GM21447 (cell line): ENCODE data around the gene TSPYL4.

Experiments used
- ATAC-seq: cut with Tn5 transposase; IDR thresholded peaks from one replicate; pipeline ENCODE4 v1.9.1; 2021; ENCODE audit not compliant: unreplicated experiment

TSPYL4 gene

DNA sequence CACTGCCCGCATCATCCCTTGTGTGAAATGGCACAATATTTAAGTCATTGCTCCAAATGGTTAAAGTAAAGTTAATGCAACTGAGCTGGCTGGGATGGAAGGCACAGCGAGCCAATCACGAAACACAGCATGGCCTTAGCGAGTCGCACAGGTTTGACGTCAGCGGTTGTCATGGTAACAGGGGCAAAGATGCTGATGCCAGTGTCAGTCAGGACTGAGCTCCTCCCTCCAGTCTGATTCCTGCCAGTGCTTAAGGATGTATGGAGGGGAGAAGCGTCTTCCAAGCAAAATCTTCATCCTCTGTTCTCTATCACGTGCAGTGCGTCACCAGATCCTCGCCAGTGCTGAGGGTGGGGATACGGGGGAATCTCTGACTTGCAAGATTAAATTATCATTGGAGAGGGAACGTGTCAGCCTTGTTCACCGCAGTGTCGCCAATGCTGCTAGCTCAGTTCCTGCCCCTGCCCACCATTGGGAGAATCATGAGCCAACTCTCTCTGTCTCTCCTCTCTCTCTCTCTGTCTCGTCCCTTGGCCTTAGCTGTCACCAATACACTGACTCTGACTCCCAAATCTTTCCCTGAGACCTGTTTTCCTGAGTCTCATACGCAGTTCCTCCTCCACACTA lies 24.5 kb downstream of the TSPYL4 start:
- ATAC-seq: no peak

DNA sequence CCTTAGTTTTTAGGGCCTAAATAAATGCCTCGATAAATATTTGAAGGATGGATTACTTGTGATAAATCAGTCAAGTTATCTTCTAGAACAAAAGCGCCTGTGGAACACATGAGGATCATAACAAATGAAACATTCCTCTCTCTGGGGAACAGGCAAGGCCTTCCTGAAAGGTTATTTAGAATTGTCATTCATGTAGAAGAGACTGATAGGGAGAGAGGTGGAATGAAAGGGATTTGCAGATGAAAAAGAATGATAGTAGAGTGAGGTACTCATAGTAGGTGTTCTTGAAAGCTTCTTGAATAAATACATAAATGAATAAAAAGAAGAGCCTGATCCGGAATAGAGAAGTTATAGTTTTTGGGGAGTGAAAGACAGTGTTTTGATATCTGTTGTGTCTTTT lies 30.5 kb downstream of the TSPYL4 start:
- ATAC-seq: no peak

DNA sequence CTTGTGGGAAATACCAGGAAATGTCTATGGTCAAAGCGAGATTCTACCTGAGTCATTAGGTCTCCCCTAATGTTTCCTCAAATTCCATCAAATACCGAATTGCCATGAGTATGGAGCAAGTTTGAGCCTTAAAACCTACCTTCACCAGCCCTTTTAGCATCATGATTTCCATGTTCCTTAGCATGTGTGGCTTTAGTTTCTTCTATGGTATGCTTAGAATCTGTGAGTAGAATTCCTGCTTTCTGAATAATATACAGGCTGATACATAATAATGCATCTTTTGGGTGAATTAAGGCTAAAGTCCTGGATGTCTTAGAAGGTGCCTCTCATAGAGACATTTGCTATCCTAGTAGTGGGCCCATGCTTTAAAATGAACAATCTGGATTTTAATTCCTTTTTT lies 32.0 kb downstream of the TSPYL4 start:
- no peak for ATAC-seq

DNA sequence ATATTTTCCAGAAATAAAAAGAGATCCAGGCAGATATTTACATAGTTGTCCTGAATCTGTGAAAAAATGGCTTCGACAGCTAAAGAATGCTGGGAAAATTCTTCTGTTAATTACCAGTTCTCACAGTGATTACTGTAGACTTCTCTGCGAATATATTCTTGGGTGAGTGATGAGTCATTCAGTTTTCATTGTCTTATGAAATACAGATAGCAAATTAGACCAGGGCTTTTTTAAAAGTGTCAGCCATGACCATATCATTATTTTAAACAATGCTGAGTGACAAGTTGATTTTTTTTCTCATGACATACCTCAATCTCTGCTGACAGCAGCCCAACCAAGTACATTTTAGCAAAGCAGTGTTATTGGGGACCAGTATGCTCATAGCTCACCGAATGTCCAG lies 32.8 kb downstream of the TSPYL4 start:
- no peak for ATAC-seq

DNA sequence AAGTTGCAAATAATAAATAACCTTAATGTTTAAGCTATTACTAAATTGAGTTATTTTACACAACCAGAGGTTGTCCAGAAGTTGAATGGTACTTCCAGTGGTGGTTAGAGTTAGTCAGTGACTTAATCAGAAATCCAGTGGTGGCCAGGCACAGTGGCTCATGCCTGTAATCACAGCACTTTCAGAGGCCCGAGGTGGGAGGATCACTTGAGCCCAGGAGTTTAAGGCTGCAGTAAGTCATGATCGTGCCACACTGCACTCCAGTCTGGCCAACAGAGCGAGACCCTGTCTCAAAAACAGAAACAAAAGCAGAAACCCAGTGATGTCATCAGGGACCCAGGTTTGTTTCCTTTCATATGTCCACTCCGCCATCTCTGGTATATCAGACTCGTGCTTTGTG lies 35.0 kb downstream of the TSPYL4 start:
- no peak for ATAC-seq

DNA sequence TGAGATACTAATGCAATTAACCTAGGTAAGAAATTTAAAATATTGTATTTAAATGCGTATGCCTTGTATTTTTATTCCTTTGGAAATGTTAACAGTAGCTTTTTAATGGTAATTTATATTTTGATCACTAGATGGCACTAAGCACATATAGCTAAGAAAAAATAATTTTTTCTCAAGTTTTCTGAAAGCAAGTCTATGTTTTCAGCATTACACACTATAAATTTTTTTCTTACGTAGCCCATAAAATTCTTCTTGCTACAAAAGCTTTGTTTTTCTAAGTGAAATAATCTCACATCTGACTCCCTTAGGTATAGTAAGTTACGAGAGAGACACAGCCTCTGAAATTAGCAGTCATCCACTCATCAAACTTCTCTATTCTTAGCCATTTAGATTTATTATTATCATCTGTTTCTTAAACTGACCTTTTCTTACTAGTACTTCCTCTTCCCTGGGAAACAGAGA lies 35.7 kb downstream of the TSPYL4 start:
- no peak for ATAC-seq

DNA sequence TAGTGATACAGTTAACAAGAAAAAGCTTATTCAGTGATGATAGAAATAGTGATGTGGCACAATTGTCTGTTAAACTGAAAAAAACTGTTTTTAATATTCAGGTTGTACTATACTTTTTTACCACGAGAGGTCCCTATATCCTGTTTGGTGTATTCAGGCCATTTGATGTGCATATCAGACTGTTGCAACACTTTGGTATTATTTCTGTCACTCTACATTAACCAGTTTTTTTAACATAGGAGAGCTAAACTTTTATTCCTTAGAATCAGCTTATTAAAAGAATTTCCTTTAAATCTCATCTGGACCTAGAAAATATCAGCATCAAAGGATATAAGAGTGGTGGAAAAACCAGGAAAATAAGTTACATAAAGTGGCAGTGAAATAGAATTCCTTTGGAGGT lies 36.8 kb downstream of the TSPYL4 start:
- ATAC-seq: peak; percentile 66

DNA sequence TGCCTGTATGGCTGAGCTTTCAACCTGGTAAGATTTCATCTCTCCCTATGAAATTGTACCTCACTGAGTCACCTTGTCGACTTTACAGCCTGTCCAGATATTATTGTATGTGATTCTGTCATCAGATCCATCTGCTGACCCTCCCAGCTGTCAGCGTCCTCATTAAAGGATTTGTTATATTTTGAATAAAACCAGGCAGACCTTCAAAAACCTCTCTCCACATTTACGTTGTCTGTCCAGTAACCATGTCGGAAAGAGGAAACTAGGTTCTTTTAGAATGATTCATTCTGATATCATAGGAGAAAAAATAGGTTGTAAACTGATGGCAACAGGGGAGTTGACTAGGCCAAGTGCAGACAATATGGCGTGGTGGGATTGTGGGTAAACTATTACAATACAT lies 38.5 kb downstream of the TSPYL4 start:
- ATAC-seq: no peak

DNA sequence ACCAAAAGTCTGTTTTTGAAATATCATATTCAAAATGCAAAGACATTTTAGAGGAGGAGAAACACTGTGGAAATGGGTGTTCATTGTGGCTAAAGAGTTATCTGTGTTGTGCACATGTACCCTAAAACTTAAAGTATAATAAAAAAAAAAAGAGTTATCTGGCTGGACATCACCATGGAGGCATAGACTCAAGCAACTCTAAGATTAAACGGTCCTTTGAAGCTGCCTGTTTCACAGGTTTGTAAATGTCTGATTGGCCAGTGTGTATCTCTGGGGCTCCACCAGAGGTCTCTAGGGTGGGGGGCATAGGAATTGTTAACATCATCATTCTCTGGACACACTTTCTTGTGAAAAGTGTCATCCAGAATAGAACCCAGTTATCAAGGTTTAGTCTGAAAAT lies 39.2 kb downstream of the TSPYL4 start:
- no peak for ATAC-seq

DNA sequence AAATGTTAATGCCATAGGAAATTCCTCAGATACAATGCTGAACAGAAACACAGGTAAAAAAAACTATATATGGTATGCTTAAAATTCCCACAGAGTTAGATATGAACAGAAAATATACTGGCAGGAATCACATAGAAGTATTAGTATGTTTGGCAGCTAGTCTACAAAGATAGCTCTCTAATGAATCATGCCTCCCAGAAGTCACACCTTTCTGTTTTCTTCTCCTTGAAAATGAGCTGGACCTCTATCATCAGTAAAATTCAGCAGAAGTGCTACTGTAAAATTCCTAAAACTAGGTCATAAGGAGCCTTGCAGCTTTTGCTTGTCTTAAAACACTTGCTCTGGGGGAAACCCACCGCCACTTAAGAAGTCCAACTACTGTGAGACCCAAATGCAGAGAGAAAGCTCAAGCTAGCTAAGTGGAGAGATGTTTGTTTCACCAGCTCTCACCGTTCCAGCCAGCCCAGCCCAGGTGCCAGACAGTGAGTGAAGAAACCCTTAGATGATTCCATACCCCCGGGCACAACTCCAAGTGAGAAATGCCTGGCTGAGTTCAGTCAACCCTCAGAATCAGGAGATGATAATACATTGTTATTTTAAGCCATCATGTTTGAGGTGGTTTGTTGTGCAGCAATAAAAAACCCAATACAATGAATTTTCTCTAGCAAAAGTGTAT lies 43.0 kb downstream of the TSPYL4 start:
- no peak for ATAC-seq

DNA sequence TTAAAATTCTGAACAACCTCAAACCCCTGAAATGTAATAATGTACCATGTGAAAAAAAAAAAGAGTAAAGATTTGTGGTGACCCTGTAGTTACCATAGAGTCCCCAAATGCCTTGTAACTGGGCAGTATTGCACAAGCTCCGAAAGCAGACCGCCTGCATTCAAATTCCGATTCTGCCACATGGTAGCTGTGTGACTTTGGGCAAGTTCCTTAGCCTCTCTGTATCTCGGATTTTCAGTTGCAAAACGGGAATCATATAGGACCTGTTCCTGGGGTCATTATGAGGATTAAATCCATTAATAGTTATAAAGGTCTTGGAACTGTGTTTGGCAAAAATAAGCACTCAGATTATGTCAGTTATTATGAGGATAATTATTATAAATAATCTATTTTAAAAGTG lies 43.6 kb downstream of the TSPYL4 start:
- ATAC-seq: no peak

DNA sequence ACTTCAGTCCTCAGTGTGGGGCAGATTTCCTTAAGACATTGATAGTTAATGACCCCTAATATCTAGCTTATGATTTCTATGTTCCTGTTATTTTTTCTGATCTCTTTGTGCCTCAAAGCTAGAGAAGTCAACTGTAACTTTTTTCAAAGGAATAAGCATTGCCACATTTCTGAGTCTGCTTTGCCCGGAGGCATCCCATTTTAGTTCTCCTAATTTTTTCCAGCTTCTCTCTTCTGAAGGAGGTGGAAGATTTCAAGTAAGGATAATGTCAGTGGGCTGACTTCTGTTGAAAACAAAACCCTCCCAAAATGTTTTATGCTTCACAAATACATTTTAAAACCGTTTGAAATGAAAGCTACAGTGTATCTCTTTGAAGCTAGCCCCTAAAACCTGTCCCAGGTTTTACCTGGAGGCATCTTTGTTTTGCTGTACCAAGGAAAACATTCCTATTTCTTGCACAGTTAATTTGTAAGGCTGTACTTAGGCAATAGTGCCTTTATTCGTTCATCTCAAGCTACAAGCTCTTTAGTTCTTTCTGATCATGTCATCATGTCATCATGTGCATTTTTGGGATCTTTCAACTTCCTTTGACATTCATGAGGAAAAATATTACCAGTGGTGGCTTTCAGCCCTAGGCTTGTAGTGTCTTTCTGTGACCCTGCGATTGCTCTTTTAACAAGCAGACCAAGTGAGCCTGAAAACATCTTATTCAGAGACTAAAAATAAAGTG lies 45.7 kb downstream of the TSPYL4 start:
- ATAC-seq: no peak

DNA sequence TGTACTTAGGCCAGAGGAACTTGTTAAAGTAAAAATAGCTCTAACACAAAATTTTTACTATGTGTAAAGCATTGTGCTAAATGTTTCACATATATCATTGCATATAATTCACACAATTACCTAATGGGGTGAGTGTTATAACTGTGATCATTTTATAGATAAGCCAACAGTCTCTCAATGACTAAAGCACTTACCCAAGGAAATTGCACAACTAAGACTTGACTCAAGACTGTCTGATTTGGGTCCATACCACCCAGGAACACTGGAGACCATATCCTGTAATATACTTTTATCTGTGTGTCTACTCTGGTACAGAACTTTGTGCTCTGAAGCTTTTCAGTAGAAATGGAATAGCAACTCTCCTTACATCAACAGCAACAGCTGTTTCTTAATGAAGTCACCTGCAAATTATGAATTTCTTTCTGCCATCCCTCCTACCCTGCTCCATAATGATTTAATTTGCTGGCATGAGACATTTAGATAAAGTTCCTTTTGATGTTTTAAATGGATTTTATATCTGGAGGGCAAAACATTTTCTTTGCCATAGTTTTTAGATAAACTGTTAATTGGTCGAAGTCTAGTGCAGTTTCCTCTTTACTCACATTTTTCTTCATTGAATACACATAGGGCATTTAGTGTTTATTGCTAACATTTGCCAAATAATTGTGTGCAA lies 47.5 kb downstream of the TSPYL4 start:
- ATAC-seq: no peak

DNA sequence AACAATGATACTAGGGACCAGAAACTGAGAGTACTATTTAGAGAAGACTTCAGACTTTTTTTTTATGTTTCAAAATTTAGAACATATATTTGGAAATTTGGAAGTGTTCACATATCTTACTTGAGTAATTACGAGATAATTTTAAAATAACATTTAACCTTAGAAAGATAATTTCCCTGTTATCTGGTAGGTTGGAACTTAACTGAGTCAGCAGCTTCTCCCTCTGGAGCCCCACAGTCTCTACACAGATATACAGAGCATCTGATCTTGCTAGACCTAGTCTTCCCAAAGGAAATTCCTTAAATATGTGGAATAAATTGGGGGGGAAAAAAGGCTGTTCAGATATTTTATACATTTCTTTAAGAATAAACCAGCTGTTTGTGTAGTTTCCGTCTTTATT lies 48.6 kb downstream of the TSPYL4 start:
- ATAC-seq: no peak

DNA sequence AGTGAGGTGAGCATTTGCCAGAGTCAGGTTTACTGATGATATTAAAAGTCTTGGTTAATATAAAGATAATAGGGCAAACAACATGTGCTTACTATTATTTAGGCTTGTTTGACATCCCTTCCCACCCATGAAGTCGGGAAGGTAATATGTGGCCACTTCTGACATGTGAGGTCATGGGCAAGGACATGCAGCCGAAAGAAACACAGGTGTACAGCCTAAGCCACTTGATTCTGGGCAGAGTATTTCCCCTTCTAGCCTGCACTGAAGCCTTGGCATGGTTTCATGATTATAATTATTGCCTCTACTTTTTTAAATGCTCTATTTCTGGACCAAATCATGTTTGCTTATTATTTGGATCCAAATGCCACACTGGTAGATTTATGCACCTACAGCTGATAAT lies 52.3 kb downstream of the TSPYL4 start:
- no peak for ATAC-seq

DNA sequence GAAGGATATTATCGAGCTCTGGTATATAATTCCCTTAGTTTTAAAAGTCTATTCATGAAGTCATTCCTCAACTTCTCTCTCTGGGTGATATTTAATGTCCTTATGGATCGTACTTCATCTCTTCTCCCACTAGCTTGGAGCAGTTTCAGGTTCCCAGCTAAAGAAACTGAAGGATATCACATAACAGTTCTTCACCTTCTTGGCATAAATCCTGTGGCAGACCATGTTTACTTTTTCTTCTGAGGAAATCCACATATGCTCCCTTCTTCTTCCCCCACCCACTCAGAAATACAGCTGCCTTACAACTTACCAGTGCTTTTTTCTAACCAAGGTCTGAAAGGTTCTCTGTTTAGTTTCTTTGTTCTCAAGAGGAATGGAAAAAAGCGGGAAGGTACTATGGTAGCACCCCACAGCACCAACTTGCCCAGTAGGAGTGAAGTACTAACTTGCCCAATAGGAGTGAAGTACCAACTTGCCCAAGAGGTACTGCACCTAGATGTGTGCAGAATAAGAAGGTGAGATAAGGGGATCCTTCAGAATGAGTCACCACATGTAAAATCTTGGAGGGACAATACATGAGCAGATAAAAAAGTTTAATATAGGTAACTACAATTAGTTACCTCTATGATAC lies 53.1 kb downstream of the TSPYL4 start:
- ATAC-seq: no peak
